ENCODE results near the gene SLC30A4.

GRCh38 chr15:45527086-45527485 lies 4.5 kb upstream of the SLC30A4 start:
- TF ChIP-seq CTCF (IDR thresholded peaks at IDR 0.05) (no peak), EP300 (IDR thresholded peaks at IDR 0.05) (no peak)
